Measurements from ENCODE around the gene TAX1BP3.

TAX1BP3 gene

GRCh38 chr17:3693829-3694231 is 25.5 kb upstream of the TAX1BP3 start:
- no peak for TF ChIP-seq CTCF (IDR thresholded peaks at IDR 0.05; ENCODE audit: low read depth, low read length, missing control alignments)
- no peak for DNase-seq (ENCODE audit: extremely low read depth, low read depth)
- H3K4me3 ChIP-seq (replicated peaks; ENCODE audit: low read depth, low read length) = no peak overlapping the region

GRCh38 chr17:3693141-3693540 is 24.8 kb upstream of the TAX1BP3 start:
- no peak overlapping the region for H3K4me3 ChIP-seq (replicated peaks; ENCODE audit: low read depth, low read length)
- no peak for TF ChIP-seq CTCF (IDR thresholded peaks at IDR 0.05; ENCODE audit: low read depth, low read length, missing control alignments)
- no peak for DNase-seq (ENCODE audit: extremely low read depth, low read depth)

- TF ChIP-seq CTCF (IDR thresholded peaks at IDR 0.05; ENCODE audit: low read depth, low read length, missing control alignments) = no peak
- no peak for DNase-seq (ENCODE audit: extremely low read depth, low read depth)
- H3K4me3 ChIP-seq (replicated peaks; ENCODE audit: low read depth, low read length) = no peak overlapping the region
These were observed 24.0 kb upstream of the TAX1BP3 start for GRCh38 chr17:3692346-3692745.

GRCh38 chr17:3691617-3692067 is 23.3 kb upstream of the TAX1BP3 start:
- no peak for DNase-seq (ENCODE audit: extremely low read depth, low read depth)
- no peak overlapping the region for H3K4me3 ChIP-seq (replicated peaks; ENCODE audit: low read depth, low read length)
- TF ChIP-seq CTCF (IDR thresholded peaks at IDR 0.05; ENCODE audit: low read depth, low read length, missing control alignments) = no peak

GRCh38 chr17:3690094-3690715 is 21.8 kb upstream of the TAX1BP3 start:
- no peak for TF ChIP-seq CTCF (IDR thresholded peaks at IDR 0.05; ENCODE audit: low read depth, low read length, missing control alignments)

GRCh38 chr17:3689262-3690093 is 21.1 kb upstream of the TAX1BP3 start:
- no peak for TF ChIP-seq CTCF (IDR thresholded peaks at IDR 0.05; ENCODE audit: low read depth, low read length, missing control alignments)
- no peak for DNase-seq (ENCODE audit: extremely low read depth, low read depth)
- no peak overlapping the region for H3K4me3 ChIP-seq (replicated peaks; ENCODE audit: low read depth, low read length)

More at GRCh38 chr17:3690094-3690715, 21.8 kb upstream of the TAX1BP3 start:
- no peak overlapping the region for H3K4me3 ChIP-seq (replicated peaks; ENCODE audit: low read depth, low read length)
- DNase-seq (ENCODE audit: extremely low read depth, low read depth) = no peak
